ENCODE results near the gene SRP68.
A peak's percentile ranks its signal among the peaks of the same experiment; 100 is the strongest.

SRP68 gene

GRCh38 chr17:76007131-76007849 lies 65.0 kb downstream of the SRP68 start:
- no peaks in the 10 kb centered on the region for H3K9me3 ChIP-seq (ENCODE audit: low read length)
- H3K27ac ChIP-seq (ENCODE audit: low read depth, low read length, poor library complexity, severe bottlenecking) = no peak overlapping the region
- H3K9ac ChIP-seq (ENCODE audit: low read length) = no peak overlapping the region
- H3K4me1 ChIP-seq (ENCODE audit: insufficient read depth, low read length, severe bottlenecking) = no peaks in the 10 kb centered on the region
- no peaks in the 10 kb centered on the region for H4K20me1 ChIP-seq (ENCODE audit: insufficient read depth, low read length)
- H2AFZ ChIP-seq (ENCODE audit: low read length) = no peak overlapping the region
- H3K79me2 ChIP-seq (ENCODE audit: insufficient read depth, low read length) = no peaks in the 10 kb centered on the region
- no peaks in the 10 kb centered on the region for H3K9me2 ChIP-seq (ENCODE audit: low read depth, low read length)
- no peak overlapping the region for H3K4me2 ChIP-seq (ENCODE audit: low read length)
- TF ChIP-seq EZH2 (IDR thresholded peaks at IDR 0.05; ENCODE audit: borderline replicate concordance, low read length) (no peak), CTCF (IDR thresholded peaks at IDR 0.05; ENCODE audit: low read length) (no peak)
- peaks cover 8% of the 10 kb centered on the region; the same call in 1 of the 2 replicates for H3K27me3 ChIP-seq (ENCODE audit: insufficient read depth, low read length)
- H3K4me3 ChIP-seq (ENCODE audit: low read depth, low read length, poor library complexity, severe bottlenecking) = no peak overlapping the region
- no peaks in the 10 kb centered on the region for H3F3A ChIP-seq (ENCODE audit: insufficient read depth, low read length)
- no peaks in the 10 kb centered on the region for H3K36me3 ChIP-seq (ENCODE audit: insufficient read depth, low read length)

- Histone ChIP-seq H3F3A (ENCODE audit: insufficient read depth, low read length) (no peaks in the 10 kb centered on the region), H3K4me1 (ENCODE audit: insufficient read depth, low read length, severe bottlenecking) (no peaks in the 10 kb centered on the region), H2AFZ (ENCODE audit: low read length) (no peak overlapping the region), H3K9me2 (ENCODE audit: low read depth, low read length) (no peaks in the 10 kb centered on the region), H4K20me1 (ENCODE audit: insufficient read depth, low read length) (no peaks in the 10 kb centered on the region), H3K27ac (ENCODE audit: low read depth, low read length, poor library complexity, severe bottlenecking) (no peak overlapping the region), H3K27me3 (ENCODE audit: insufficient read depth, low read length) (peaks cover 7% of the 10 kb centered on the region; the same call in 1 of the 2 replicates), H3K4me2 (ENCODE audit: low read length) (no peak overlapping the region), H3K36me3 (ENCODE audit: insufficient read depth, low read length) (no peaks in the 10 kb centered on the region), H3K79me2 (ENCODE audit: insufficient read depth, low read length) (no peaks in the 10 kb centered on the region), H3K9ac (ENCODE audit: low read length) (no peak overlapping the region), H3K9me3 (ENCODE audit: low read length) (no peaks in the 10 kb centered on the region), H3K4me3 (ENCODE audit: low read depth, low read length, poor library complexity, severe bottlenecking) (no peak overlapping the region)
- TF ChIP-seq CTCF (IDR thresholded peaks at IDR 0.05; ENCODE audit: low read length) (peak; percentile 88), EZH2 (IDR thresholded peaks at IDR 0.05; ENCODE audit: borderline replicate concordance, low read length) (no peak)
These were observed 66.8 kb downstream of the SRP68 start for GRCh38 chr17:76005263-76006149.

- H3K4me1 ChIP-seq (ENCODE audit: insufficient read depth, low read length, severe bottlenecking) = peaks cover 4% of the 10 kb centered on the region
- H2AFZ ChIP-seq (ENCODE audit: low read length) = no peak overlapping the region
- TF ChIP-seq EZH2 (IDR thresholded peaks at IDR 0.05; ENCODE audit: borderline replicate concordance, low read length) (no peak), CTCF (IDR thresholded peaks at IDR 0.05; ENCODE audit: low read length) (no peak)
- H3K4me3 ChIP-seq (ENCODE audit: low read depth, low read length, poor library complexity, severe bottlenecking) = no peak overlapping the region
- H3K79me2 ChIP-seq (ENCODE audit: insufficient read depth, low read length) = no peaks in the 10 kb centered on the region
- no peaks in the 10 kb centered on the region for H3K9me2 ChIP-seq (ENCODE audit: low read depth, low read length)
- H3K4me2 ChIP-seq (ENCODE audit: low read length) = no peak overlapping the region
- no peak overlapping the region for H3K9ac ChIP-seq (ENCODE audit: low read length)
- H3K36me3 ChIP-seq (ENCODE audit: insufficient read depth, low read length) = no peaks in the 10 kb centered on the region
- no peak overlapping the region for H3K27ac ChIP-seq (ENCODE audit: low read depth, low read length, poor library complexity, severe bottlenecking)
- H3K9me3 ChIP-seq (ENCODE audit: low read length) = no peaks in the 10 kb centered on the region
- no peaks in the 10 kb centered on the region for H4K20me1 ChIP-seq (ENCODE audit: insufficient read depth, low read length)
- H3K27me3 ChIP-seq (ENCODE audit: insufficient read depth, low read length) = 0 out of 2 replicates have a peak, but pooled peaks cover under 1% of the 10 kb centered on the region
- H3F3A ChIP-seq (ENCODE audit: insufficient read depth, low read length) = no peaks in the 10 kb centered on the region
These were observed 67.5 kb downstream of the SRP68 start for GRCh38 chr17:76004750-76005262.
